ENCODE data around the gene PODN.

PODN gene

GRCh38 chr1:53061859-53062707 is at the start of gene PODN:
Gene PODN, plus strand, starts transcription at chr1:53062213. Its CDS starts 7,643 bp downstream, at chr1:53069856.
- in situ Hi-C loops (cut with MboI; ENCODE audit: low sequenced_read_pairs): no loop called here

GRCh38 chr1:53014791-53015507 is 47.1 kb upstream of the PODN start:
- in situ Hi-C loops (cut with MboI; ENCODE audit: low sequenced_read_pairs): no loop called here

GRCh38 chr1:53015508-53015860 is 46.5 kb upstream of the PODN start:
- in situ Hi-C loops (cut with MboI; ENCODE audit: low sequenced_read_pairs): no loop called here

- in situ Hi-C loops (cut with MboI; ENCODE audit: low sequenced_read_pairs): no loop called here
Observed at GRCh38 chr1:53016705-53017104, 45.3 kb upstream of the PODN start.

- in situ Hi-C loops (cut with MboI; ENCODE audit: low sequenced_read_pairs): no loop called here
Observed at GRCh38 chr1:53020588-53020987, 41.4 kb upstream of the PODN start.

GRCh38 chr1:53022179-53022578 is 39.8 kb upstream of the PODN start:
- in situ Hi-C loops (cut with MboI; ENCODE audit: low sequenced_read_pairs): no loop called here

- in situ Hi-C loops (cut with MboI; ENCODE audit: low sequenced_read_pairs): no loop called here
Observed at GRCh38 chr1:53023546-53023945, 38.5 kb upstream of the PODN start.

- in situ Hi-C loops (cut with MboI; ENCODE audit: low sequenced_read_pairs): no loop called here
Observed at GRCh38 chr1:53024117-53024516, 37.9 kb upstream of the PODN start.

GRCh38 chr1:53025034-53025768 is 36.8 kb upstream of the PODN start:
- in situ Hi-C loops (cut with MboI; ENCODE audit: low sequenced_read_pairs): no loop called here

GRCh38 chr1:53025769-53026112 is 36.3 kb upstream of the PODN start:
- in situ Hi-C loops (cut with MboI; ENCODE audit: low sequenced_read_pairs): no loop called here

GRCh38 chr1:53026254-53026653 is 35.8 kb upstream of the PODN start:
- in situ Hi-C loops (cut with MboI; ENCODE audit: low sequenced_read_pairs): no loop called here

- in situ Hi-C loops (cut with MboI; ENCODE audit: low sequenced_read_pairs): no loop called here
Observed at GRCh38 chr1:53031732-53032131, 30.3 kb upstream of the PODN start.

GRCh38 chr1:53037159-53037558 is 24.9 kb upstream of the PODN start:
- in situ Hi-C loops (cut with MboI; ENCODE audit: low sequenced_read_pairs): no loop called here

- in situ Hi-C loops (cut with MboI; ENCODE audit: low sequenced_read_pairs): no loop called here
Observed at GRCh38 chr1:53038566-53038965, 23.4 kb upstream of the PODN start.

GRCh38 chr1:53043271-53043670 is 18.7 kb upstream of the PODN start:
- in situ Hi-C loops (cut with MboI; ENCODE audit: low sequenced_read_pairs): no loop called here

GRCh38 chr1:53044926-53045325 is 17.1 kb upstream of the PODN start:
- in situ Hi-C loops (cut with MboI; ENCODE audit: low sequenced_read_pairs): no loop called here

GRCh38 chr1:53046930-53047329 is 15.1 kb upstream of the PODN start:
- in situ Hi-C loops (cut with MboI; ENCODE audit: low sequenced_read_pairs): no loop called here

GRCh38 chr1:53047737-53048736 is 14.0 kb upstream of the PODN start:
- in situ Hi-C loops (cut with MboI; ENCODE audit: low sequenced_read_pairs): no loop called here

- in situ Hi-C loops (cut with MboI; ENCODE audit: low sequenced_read_pairs): no loop called here
Observed at GRCh38 chr1:53048960-53049573, 12.9 kb upstream of the PODN start.

GRCh38 chr1:53049574-53049967 is 12.4 kb upstream of the PODN start:
- in situ Hi-C loops (cut with MboI; ENCODE audit: low sequenced_read_pairs): no loop called here
